Mesendoderm (in vitro differentiated cells): Measurements from ENCODE around the gene TUT4.

Experiments
- DNase-seq: peaks from one replicate; pipeline ENCODE4 v3.0.0; 2013
- H2AK5ac ChIP-seq: 2 replicates; pipeline ENCODE4 v1.6.1; 2013; ENCODE audit warnings: low read length, inconsistent platforms
- H2BK120ac ChIP-seq: 2 replicates; pipeline ENCODE4 v1.6.1; 2013; ENCODE audit warnings: low read depth, mild to moderate bottlenecking, low read length, moderate library complexity, mixed read lengths
- H2BK15ac ChIP-seq: replicated peaks from 2 replicates; pipeline ENCODE4 v1.6.1; 2013; ENCODE audit warnings: low read depth, mild to moderate bottlenecking, moderate library complexity
- H2BK5ac ChIP-seq: 2 replicates; pipeline ENCODE4 v1.6.1; 2013; ENCODE audit warnings: low read length, inconsistent platforms
- H3K18ac ChIP-seq: 2 replicates; pipeline ENCODE4 v1.6.1; 2013; ENCODE audit warnings: mild to moderate bottlenecking, low read length, mixed read lengths
- H3K23ac ChIP-seq: one replicate; pipeline ENCODE4 v1.6.1; 2013; ENCODE audit warnings: low read length
- H3K27ac ChIP-seq: 2 replicates; pipeline ENCODE4 v1.5.1; 2013; ENCODE audit warnings: low read depth, mild to moderate bottlenecking, inconsistent platforms, low read length, moderate library complexity
- H3K27me3 ChIP-seq: 2 replicates; pipeline ENCODE4 v1.6.1; 2013; ENCODE audit warnings: low read length, control low read depth, mild to moderate bottlenecking, inconsistent platforms; ENCODE audit not compliant: insufficient read depth, poor library complexity
- H3K36me3 ChIP-seq: 2 replicates; pipeline ENCODE4 v1.6.1; 2013; ENCODE audit warnings: low read length, inconsistent platforms; ENCODE audit not compliant: control insufficient read depth, insufficient read depth
- H3K4ac ChIP-seq: one replicate; pipeline ENCODE4 v1.6.1; 2013; ENCODE audit warnings: low read depth, mild to moderate bottlenecking, low read length, moderate library complexity
- H3K4me1 ChIP-seq: 2 replicates; pipeline ENCODE4 v1.6.1; 2013; ENCODE audit warnings: low read depth, low read length, inconsistent platforms; ENCODE audit not compliant: control insufficient read depth
- H3K4me2 ChIP-seq: 2 replicates; pipeline ENCODE4 v1.6.1; 2013; ENCODE audit warnings: low read length
- H3K4me3 ChIP-seq: 2 replicates; pipeline ENCODE4 v1.5.1; 2013; ENCODE audit warnings: mild to moderate bottlenecking, low read length
- H3K56ac ChIP-seq: one replicate; pipeline ENCODE4 v1.6.1; 2013; ENCODE audit warnings: low read length
- H3K79me1 ChIP-seq: 2 replicates; pipeline ENCODE4 v1.6.1; 2013; ENCODE audit warnings: low read length, inconsistent platforms
- H3K79me2 ChIP-seq: 2 replicates; pipeline ENCODE4 v1.6.1; 2013; ENCODE audit warnings: mild to moderate bottlenecking, low read length; ENCODE audit not compliant: control insufficient read depth, insufficient read depth
- H3K9ac ChIP-seq: 2 replicates; pipeline ENCODE4 v1.6.1; 2013; ENCODE audit warnings: low read length, inconsistent platforms
- H4K5ac ChIP-seq: one replicate; pipeline ENCODE4 v1.6.1; 2013; ENCODE audit warnings: low read length
- H4K8ac ChIP-seq: one replicate; pipeline ENCODE4 v1.6.1; 2013; ENCODE audit warnings: low read depth, mild to moderate bottlenecking, control low read depth, low read length, moderate library complexity
- whole genome bisulfite sequencing: extraction: QIAGEN DNeasy Blood & Tissue Kit; methylation state at CpG from one replicate; pipeline ENCODE4 v1.1.7; 2013; ENCODE audit warnings: low lambda C conversion rate, missing lambda C conversion rate; ENCODE audit not compliant: insufficient coverage; ENCODE audit errors: extremely low coverage; 5-methylcytosine and 5-hydroxymethylcytosine counted together

Gene TUT4

DNA sequence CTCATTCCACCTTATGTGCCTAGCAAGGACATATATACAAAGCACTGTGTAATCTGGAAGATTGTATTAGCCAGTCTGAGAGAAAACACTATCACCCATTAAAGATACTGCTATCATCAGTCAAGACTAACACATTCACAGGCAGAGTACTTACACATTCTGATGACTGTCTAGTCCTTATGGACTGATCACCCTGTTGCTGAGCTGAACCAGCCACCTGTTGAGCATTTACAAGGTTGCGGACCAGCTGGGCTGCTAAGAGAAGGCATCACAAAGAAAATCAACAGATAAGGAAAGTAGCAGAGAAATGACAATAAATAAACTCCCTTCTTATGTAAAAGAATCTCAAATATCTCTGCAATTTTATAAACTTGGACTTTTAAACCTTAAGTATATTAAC, 117.7 kb downstream of the TUT4 start:
- Histone ChIP-seq H2BK120ac (no peak overlapping the region), H3K23ac (no peak overlapping the region), H3K79me2 (no peaks in the 10 kb centered on the region), H3K18ac (no peak overlapping the region), H3K27me3 (no peaks in the 10 kb centered on the region), H3K79me1 (no peaks in the 10 kb centered on the region), H4K8ac (no peak overlapping the region), H3K36me3 (peaks cover 4% of the 10 kb centered on the region), H3K27ac (no peak overlapping the region), H4K5ac (no peak overlapping the region), H2AK5ac (no peak overlapping the region), H3K4me2 (no peak overlapping the region), H2BK15ac (no peak overlapping the region), H3K4me3 (no peak overlapping the region), H3K56ac (no peak overlapping the region), H3K4ac (no peak overlapping the region), H3K9ac (no peak overlapping the region), H2BK5ac (no peak overlapping the region), H3K4me1 (no peaks in the 10 kb centered on the region)
- DNase-seq, result no peak
- no CpG with 5 or more reads among the region's 1 CpG for WGBS

DNA sequence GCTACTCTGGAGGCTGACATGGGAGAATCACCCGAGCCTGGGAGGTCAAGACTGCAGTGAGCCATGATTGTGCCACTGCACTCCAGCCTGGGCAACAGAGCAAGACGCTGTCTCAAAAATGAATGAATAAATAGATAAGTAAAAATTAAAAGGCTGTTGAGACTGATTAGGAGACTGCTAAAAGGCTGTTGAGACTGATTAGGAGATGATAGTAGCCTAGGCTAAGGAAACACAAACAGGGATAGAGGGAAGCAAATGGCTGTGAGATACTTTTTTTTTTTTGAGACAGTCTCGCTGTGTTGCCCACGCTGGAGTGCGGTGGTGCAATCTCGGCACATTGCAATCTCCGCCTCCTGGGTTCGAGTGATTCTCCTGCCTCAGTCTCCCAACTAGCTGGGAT, 120.1 kb downstream of the TUT4 start:
- Histone ChIP-seq H3K4ac (no peak overlapping the region), H3K4me3 (no peak overlapping the region), H4K8ac (no peak overlapping the region), H3K56ac (no peak overlapping the region), H3K4me2 (no peak overlapping the region), H3K23ac (no peak overlapping the region), H3K36me3 (peaks cover 4% of the 10 kb centered on the region), H3K79me2 (no peaks in the 10 kb centered on the region), H3K4me1 (no peaks in the 10 kb centered on the region), H3K79me1 (no peaks in the 10 kb centered on the region), H3K27ac (no peak overlapping the region), H3K9ac (no peak overlapping the region), H3K18ac (no peak overlapping the region), H2BK15ac (no peak overlapping the region), H3K27me3 (no peaks in the 10 kb centered on the region), H2BK120ac (no peak overlapping the region), H4K5ac (no peak overlapping the region), H2AK5ac (no peak overlapping the region), H2BK5ac (no peak overlapping the region)
- DNase-seq, result no peak
- no CpG with 5 or more reads among the region's 8 CpGs for WGBS

GRCh38 chr1:52427152-52427551, 125.7 kb downstream of the TUT4 start:
- Histone ChIP-seq H2BK5ac (no peak overlapping the region), H3K4me1 (no peaks in the 10 kb centered on the region), H3K27me3 (no peaks in the 10 kb centered on the region), H3K23ac (no peak overlapping the region), H3K79me1 (no peaks in the 10 kb centered on the region), H2BK15ac (no peak overlapping the region), H3K27ac (no peak overlapping the region), H3K36me3 (peaks cover 4% of the 10 kb centered on the region), H3K9ac (no peak overlapping the region), H3K4me3 (no peak overlapping the region), H3K56ac (no peak overlapping the region), H4K8ac (no peak overlapping the region), H3K4ac (no peak overlapping the region), H2AK5ac (no peak overlapping the region), H3K79me2 (no peaks in the 10 kb centered on the region), H3K4me2 (no peak overlapping the region), H2BK120ac (no peak overlapping the region), H4K5ac (no peak overlapping the region), H3K18ac (no peak overlapping the region)
- DNase-seq, result no peak
- WGBS, result no CpG with 5 or more reads among the region's 1 CpG

DNA sequence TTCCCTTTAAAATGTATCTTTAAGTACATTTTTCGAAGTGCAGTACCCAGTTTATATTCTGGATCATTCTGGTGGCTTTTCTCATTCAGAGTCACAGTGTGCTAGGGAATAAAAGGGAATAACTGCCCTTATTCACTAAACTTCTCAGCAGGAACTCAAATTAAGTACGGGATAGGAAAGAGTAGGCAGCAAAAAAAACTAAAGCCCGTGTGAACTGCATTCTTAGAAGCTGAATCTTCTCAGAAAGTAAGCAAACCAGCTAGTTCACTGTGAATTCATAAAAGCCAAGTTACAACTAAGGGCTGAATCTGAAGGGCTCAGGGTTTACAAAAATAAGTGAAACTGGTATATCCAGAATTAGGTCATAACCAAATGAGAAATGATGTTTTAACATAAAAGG, 126.5 kb downstream of the TUT4 start:
- Histone ChIP-seq H3K23ac (no peak overlapping the region), H3K79me2 (no peaks in the 10 kb centered on the region), H2BK5ac (no peak overlapping the region), H4K8ac (no peak overlapping the region), H3K56ac (no peak overlapping the region), H2AK5ac (no peak overlapping the region), H3K4me3 (no peak overlapping the region), H4K5ac (no peak overlapping the region), H3K4ac (no peak overlapping the region), H3K9ac (no peak overlapping the region), H2BK15ac (no peak overlapping the region), H3K4me2 (no peak overlapping the region), H3K36me3 (peaks cover 4% of the 10 kb centered on the region), H3K79me1 (no peaks in the 10 kb centered on the region), H2BK120ac (no peak overlapping the region), H3K18ac (no peak overlapping the region), H3K4me1 (no peaks in the 10 kb centered on the region), H3K27ac (no peak overlapping the region), H3K27me3 (no peaks in the 10 kb centered on the region)
- no peak for DNase-seq
- WGBS, result no CpG with 5 or more reads among the region's 3 CpGs

DNA sequence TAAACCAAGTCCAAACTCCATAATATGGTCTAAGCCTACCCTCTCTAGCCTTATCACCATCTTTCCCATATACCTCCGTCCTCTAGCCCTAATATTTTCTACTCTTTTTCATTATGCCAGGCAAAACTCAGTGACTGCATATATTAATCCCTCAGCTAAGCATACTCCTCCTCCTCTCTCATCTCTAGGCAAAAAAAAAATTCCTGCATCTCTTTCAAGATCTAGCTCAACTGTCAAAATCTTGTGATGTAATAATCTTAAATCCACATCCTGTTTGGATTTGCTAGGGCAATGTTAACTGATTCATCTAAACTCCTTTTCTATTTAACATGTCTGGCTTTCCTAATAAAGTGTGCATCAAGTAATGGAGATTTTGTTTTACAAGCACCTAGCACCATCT, 128.1 kb downstream of the TUT4 start:
- Histone ChIP-seq H3K9ac (no peak overlapping the region), H2BK5ac (no peak overlapping the region), H3K27me3 (no peaks in the 10 kb centered on the region), H4K5ac (no peak overlapping the region), H3K27ac (no peak overlapping the region), H3K79me1 (no peaks in the 10 kb centered on the region), H3K36me3 (no peaks in the 10 kb centered on the region), H2BK120ac (no peak overlapping the region), H3K23ac (no peak overlapping the region), H3K18ac (no peak overlapping the region), H2BK15ac (no peak overlapping the region), H3K4me1 (no peaks in the 10 kb centered on the region), H3K4me3 (no peak overlapping the region), H3K56ac (no peak overlapping the region), H3K4me2 (no peak overlapping the region), H2AK5ac (no peak overlapping the region), H4K8ac (no peak overlapping the region), H3K79me2 (no peaks in the 10 kb centered on the region), H3K4ac (no peak overlapping the region)
- DNase-seq, result no peak
- no CpG with 5 or more reads among the region's 1 CpG for WGBS

DNA sequence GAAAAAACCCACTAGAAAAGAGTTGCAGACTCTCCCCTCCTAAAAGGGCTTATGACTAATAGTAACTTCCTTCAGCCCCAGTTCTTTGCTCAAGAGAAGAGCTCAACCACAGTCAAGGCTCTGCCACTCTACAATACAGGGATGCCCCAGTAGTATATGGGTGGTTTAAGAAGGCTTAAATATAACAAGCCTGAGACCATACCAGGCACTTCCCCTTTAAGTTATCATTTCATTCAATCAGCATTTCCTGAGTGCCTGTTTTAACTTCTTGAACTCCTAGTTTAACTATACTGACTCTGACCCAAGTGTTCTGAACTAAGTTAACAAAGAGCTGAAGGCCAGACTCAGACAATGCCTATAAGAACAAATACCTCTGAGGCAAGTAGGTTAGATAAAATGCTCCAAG, 128.7 kb downstream of the TUT4 start:
- Histone ChIP-seq H3K56ac (no peak overlapping the region), H3K18ac (no peak overlapping the region), H2BK120ac (no peak overlapping the region), H3K9ac (no peak overlapping the region), H3K79me2 (no peaks in the 10 kb centered on the region), H3K27ac (no peak overlapping the region), H4K5ac (no peak overlapping the region), H2BK5ac (no peak overlapping the region), H3K4me2 (no peak overlapping the region), H4K8ac (no peak overlapping the region), H3K27me3 (no peaks in the 10 kb centered on the region), H3K4me1 (no peaks in the 10 kb centered on the region), H3K79me1 (no peaks in the 10 kb centered on the region), H3K4me3 (no peak overlapping the region), H3K23ac (no peak overlapping the region), H3K4ac (no peak overlapping the region), H3K36me3 (no peaks in the 10 kb centered on the region), H2AK5ac (no peak overlapping the region), H2BK15ac (no peak overlapping the region)
- DNase-seq, result no peak
